NOMO-1 treated with dmso at 0.1 percent for 144 hours (cell line): ENCODE measurements around the gene PNPLA6.

ENCODE experiments used
- DNase-seq: peaks from one replicate; lab custom pipeline; 2025; ENCODE audit not compliant: unreplicated experiment; lab: John Stamatoyannopoulos, UW

The PNPLA6 gene

DNA sequence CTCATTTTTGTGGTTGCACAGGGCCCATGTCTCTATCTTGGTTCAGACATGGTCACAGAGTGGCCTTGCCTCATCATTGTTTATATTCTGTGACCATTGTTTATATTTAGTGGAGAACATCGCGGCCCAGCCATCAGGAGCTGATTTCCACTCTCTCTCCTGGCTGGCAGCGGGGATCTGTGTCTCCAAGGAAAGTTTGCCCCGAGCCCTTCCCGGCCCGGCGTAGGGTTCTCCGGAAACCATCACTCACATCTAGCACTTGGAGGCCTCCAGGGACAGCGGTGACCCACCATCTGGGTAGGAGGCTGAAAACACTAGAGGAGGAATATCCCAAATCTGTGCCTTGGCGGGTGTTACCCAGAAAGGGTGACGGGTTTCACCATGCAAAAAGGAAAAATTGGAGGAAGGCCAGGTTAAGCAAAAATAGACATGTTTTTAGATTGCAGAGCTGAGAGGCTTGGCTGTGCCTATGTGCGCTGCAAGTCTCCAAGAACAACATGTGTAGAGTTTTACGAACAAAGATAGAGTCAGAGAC, 20.3 kb upstream of the PNPLA6 start:
- DNase-seq, result no peak

DNA sequence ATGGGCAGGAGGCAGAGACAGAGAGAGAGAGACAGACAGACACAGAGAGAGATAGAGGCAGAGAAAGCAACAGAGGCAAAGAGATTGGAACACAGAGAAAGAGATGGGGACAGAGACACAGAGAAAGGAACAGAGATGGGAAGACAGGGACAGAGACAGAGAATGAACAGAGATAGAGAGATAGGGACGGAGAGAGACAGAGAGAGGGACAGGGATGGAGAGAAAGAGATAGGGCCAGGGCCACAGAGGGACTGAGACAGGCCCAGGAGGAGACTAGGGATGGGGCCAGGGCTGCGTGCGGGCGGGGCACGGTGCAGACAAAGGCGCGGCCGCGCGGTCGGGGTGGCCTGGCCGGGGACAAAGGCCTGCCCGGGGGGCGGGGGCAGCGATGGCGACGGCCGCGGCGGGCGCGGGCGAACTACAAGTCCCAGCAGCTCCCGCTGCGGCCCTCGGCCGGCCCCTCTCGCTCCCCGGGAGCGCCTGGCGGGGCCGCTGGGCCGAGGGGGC, 19.8 kb upstream of the PNPLA6 start, which contains the start of gene ZNF358:
Gene ZNF358 (plus strand): TSS at position 459 of the 507 bp plus-strand sequence. CDS start 3,140 bp downstream, outside the sequence.
- DNase-seq, result no peak

DNA sequence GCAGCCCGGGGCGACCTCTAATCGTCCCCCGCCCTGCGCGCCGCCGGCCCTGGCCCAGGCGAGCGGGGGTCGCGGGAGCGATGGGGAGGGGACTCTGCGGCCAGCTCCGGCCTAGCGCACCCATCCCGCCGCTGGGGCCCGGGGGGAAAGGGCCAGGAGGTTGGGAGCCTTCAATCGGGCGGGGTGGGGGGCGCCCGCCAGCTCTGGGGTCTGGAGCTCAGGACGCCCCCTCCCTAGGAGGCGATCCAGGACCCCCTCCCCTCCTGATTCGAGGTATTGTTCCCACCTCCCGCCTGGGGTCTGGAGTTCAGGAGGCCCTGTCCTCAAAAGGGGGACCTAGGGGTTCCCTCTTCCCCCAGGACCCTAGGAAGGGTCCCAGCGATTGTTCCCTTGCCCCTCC, 19.2 kb upstream of the PNPLA6 start:
- no peak for DNase-seq

DNA sequence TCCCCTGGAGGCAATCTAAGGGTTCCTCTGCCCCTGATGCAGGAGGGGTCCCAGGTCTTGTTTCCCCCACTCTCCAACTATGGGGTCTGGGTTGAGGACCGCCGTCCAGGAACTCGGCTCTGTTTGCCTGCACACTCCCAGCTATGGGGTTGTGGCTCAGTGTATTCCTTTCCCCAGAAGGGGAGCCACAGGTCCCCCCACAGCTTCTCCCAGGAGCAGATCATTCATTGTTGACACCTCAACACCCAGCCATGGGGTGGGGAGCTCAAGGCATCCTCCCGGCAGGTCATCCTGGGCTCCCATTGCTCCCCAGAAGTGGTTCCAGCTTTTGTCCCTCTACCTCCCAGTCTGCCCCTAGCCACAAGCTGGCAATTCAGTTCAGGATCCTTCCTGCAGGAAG, 18.6 kb upstream of the PNPLA6 start:
- DNase-seq, result no peak

DNA sequence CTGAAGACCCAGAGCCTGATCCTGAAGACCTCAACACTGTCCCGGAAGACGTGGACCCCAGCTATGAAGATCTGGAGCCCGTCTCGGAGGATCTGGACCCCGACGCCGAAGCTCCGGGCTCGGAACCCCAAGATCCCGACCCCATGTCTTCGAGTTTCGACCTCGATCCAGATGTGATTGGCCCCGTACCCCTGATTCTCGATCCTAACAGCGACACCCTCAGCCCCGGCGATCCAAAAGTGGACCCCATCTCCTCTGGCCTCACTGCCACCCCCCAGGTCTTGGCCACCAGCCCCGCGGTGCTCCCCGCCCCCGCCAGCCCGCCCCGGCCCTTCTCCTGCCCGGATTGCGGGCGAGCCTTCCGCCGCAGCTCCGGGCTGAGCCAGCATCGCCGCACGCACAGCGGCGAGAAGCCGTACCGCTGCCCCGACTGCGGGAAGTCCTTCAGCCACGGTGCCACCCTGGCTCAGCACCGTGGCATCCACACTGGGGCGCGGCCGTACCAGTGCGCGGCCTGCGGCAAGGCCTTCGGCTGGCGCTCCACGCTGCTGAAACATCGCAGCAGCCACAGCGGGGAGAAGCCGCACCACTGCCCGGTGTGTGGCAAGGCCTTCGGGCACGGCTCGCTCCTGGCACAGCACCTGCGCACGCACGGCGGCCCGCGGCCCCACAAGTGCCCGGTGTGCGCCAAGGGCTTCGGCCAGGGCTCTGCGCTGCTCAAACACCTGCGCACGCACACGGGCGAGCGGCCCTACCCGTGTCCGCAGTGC, 16.0 kb upstream of the PNPLA6 start:
- no peak for DNase-seq

DNA sequence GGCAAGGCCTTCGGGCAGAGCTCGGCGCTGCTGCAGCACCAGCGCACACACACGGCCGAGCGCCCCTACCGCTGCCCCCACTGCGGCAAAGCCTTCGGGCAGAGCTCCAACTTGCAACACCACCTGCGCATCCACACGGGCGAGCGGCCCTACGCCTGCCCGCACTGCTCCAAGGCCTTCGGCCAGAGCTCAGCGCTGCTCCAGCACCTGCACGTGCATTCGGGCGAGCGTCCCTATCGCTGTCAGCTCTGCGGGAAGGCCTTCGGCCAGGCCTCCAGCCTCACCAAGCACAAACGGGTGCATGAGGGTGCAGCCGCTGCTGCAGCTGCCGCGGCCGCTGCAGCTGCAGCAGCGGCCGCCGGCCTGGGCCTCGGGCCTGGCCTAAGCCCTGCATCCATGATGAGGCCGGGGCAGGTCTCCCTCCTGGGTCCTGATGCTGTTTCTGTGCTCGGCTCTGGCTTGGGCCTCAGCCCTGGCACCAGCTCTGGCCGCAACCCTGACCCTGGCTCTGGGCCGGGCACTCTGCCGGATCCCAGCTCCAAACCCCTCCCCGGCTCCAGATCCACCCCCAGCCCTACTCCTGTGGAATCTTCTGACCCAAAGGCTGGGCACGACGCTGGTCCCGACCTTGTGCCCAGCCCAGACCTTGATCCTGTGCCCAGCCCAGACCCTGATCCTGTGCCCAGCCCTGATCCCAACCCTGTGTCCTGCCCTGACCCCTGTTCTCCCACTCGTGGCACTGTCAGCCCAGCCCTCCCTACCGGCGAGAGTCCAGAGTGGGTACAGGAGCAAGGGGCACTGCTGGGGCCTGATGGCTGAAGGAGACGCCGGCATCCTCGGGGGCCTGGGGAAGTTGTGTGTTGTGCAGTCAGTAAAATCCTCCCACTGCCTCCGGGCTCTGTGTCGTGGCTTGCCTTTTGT, 15.1 kb upstream of the PNPLA6 start:
- no peak for DNase-seq

DNA sequence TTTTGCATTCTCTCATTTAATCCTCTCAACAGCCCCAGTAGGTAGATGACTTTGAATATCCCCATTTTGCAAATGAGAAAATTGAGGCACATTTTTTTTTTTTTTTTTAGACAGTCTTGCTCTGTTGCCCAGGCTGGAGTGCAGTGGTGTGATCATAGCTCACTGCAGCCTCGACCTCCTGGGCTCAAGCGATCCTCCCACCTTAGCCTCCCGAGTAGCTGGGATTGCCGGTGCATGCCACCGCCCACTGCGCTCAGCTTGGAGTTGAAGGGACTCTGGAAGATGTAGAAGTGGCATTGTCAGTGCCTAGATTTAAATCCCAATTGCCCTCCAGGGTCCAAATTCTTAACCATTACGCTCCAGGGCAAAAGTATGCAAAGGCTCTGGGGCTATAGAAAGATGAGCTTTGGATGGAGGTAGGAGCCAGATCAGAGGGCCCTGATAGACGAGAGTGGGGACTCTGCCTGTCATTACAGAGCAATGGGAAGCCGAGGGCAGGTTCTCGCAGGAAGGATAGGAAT, 13.9 kb upstream of the PNPLA6 start:
- DNase-seq, result no peak

DNA sequence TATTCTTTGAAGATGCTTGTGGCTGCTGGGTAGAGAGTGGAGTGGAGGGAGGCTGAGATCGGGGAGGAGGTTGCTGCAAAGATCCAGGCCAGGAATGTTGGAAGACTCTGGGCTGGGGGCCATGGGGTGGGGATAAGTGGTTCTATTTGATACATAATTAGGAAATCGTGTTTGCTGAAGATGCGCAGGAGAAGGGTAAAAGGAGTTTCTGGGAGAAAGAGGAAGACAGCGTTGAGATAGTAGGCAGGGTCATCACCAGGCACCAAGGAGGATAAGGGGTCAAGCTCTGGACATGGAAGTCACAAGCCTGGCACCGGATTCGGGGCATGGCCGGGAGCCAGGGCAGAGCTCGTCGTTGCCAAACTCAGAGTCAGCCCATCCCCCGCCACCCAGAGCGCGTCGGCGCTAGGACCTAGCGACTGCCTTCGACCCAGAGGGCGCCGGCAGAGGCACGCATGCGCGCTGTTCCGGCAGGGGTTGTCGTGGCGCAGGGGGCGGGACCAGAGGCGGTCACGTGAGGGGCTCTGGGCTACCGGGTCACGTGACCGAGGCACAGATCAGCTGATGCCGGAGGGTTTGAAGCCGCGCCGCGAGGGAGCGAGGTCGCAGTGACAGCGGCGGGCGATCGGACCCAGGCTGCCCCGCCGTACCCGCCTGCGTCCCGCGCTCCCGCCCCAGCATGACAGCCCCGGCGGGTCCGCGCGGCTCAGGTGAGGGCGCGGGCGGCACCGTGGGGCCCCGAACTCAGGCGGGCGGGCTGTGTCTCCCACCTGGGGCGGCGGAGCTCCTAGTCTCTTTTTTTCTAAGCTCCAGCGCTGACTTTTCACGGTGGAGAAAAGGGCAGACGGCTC, 13.2 kb upstream of the PNPLA6 start, which contains the start of gene MCOLN1:
Gene MCOLN1 (plus strand): TSS at position 553 of the 851 bp plus-strand sequence. CDS start 127 bp downstream, at position 680.
- DNase-seq, result peak; percentile 94

DNA sequence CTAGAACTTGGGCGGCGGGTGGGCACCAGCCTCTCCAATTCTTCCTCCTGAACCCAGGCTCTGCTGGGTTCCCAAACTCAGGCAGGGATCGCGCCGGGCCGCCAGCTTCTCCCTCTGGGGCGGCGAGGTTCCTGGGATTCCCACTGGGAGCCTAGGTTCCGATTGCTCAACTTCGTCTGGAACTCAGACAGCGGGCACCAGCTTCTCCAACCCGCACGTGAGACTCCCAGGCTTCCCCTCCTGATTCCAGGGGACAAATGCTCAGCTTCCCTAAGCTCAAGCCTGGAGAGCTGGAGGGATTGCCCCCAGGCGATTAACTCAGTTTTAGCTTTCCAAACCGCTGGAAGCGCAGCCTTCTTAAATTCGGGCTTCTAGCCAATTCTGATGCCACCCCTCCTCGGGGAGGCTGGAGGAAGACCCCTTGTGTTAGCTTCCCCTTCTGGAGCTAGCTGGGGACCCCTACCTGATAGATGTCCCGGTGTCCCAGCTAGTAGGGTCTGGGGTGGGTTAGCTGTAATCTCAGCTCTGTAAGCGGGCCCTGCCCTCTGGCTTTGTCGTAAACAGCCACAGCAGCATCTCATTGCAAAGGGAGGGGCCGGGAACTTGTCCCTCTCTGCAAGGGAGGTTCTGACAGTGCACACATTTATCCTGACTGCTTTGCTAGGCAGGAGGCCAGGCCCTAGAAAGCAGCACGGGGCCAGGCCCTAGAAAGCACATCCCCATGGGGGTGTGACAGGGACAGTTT, 12.4 kb upstream of the PNPLA6 start:
- no peak for DNase-seq

DNA sequence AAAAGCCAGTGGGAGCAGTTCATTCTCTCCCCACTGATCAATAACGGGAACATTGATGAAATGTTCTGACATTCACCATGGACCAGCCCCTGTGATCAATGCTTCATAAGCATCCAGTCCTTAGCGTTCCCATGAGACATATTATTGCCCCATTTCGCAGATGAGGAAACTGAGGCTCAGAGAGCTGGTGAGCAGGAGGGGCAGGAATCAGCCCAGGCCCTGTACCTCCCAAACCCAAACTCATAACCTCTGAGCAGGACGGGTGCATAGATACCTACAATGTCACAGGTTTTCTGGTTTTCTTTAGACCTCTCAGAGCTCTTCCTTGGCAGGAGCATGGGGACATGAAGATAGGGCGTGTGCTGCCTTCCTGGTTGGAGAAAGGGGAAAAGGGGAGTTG, 11.0 kb upstream of the PNPLA6 start:
- DNase-seq, result no peak

DNA sequence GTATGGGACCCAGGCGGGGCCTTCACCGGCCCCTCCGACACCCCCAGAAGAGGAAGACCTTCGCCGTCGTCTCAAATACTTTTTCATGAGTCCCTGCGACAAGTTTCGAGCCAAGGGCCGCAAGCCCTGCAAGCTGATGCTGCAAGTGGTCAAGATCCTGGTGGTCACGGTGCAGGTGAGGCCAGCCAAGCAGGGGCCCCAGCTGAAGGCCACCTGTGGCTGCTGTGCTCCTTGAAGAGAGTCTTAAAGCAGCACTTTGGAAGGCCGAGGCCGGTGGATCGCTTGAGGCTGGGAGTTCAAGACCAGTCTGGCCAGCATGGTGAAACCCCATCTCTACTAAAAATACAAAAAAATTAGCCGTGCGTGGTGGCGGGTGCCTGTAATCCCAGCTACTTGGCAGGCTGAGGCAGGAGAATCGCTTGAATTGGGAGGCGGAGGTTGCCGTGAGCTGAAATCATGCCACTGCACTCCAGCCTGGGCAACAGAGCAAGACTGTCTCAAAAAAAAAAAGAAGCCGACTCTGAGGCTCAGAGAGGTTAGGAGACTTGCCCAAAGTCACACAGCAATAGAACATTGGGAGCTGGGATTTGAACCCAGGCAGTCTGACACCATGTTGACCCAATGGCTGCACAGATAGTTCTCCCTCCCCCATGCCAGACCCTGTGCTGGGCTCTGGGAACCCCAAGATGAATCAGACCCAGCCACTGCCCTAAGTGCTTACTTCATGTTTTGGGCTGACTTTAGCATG, 10.4 kb upstream of the PNPLA6 start:
- DNase-seq, result no peak

DNA sequence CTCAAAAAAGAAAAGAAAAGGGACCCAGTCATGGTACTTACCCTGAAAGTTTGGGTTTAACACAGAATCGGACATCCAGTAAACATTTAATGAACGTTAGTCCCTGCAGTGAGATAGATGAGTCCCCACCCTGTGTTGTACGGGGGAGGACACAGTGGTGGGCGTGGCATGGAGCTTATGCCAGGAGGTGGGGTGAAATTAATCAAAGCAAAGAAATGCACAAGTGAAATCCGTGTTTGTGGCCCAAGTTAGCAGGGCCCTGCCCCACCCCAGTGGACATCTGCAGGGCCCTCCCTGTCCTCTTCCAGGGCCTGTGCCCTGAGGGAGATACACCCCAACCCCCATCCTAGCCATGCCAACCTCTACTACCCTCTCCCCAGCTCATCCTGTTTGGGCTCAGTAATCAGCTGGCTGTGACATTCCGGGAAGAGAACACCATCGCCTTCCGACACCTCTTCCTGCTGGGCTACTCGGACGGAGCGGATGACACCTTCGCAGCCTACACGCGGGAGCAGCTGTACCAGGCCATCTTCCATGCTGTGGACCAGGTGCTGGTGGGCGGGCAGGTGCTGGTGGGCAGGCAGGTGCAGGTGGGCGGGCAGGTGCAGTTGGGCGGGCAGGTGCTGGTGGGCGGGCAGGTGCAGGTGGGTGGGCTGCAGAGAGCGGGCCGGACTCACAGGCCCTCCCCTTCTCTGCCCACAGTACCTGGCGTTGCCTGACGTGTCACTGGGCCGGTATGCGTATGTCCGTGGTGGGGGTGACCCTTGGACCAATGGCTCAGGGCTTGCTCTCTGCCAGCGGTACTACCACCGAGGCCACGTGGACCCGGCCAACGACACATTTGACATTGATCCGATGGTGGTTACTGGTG, 9.2 kb upstream of the PNPLA6 start:
- no peak for DNase-seq

DNA sequence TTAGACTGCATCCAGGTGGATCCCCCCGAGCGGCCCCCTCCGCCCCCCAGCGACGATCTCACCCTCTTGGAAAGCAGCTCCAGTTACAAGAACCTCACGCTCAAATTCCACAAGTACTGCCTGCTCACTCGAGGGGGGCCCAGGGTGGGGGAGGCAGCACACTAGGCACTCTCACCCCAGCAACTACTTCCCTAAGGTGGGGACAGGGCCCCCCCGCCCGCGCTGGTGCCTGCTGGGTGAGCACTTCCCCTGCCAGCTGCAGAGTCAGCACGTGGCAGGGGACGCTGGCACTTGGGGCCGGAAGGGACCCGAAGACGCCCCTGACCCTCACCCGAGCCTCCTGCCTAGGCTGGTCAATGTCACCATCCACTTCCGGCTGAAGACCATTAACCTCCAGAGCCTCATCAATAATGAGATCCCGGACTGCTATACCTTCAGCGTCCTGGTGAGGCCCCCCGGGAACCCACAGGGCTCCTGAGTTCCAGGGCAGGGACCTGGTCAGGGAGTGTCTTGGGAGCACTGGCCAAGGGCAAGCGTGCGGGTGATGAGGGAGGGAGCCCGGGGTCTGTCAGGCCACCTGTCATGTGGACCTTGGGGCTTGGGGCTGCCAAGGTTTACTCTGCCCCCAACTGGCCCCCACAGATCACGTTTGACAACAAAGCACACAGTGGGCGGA, 7.9 kb upstream of the PNPLA6 start:
- no peak for DNase-seq

DNA sequence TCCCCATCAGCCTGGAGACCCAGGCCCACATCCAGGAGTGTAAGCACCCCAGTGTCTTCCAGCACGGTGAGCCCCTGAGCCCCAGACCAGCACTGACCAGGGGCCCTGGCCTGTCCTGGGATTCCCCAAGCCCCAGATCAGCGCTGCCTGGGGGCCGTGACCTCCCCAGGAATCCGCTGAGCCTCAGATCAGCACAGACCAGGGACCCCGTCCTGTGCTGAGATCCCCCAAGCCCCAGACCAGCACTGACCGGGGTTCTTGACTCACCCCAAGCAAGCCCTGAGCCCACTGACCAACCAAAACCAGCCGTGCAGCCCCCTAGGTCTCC, 7.4 kb upstream of the PNPLA6 start:
- no peak for DNase-seq

DNA sequence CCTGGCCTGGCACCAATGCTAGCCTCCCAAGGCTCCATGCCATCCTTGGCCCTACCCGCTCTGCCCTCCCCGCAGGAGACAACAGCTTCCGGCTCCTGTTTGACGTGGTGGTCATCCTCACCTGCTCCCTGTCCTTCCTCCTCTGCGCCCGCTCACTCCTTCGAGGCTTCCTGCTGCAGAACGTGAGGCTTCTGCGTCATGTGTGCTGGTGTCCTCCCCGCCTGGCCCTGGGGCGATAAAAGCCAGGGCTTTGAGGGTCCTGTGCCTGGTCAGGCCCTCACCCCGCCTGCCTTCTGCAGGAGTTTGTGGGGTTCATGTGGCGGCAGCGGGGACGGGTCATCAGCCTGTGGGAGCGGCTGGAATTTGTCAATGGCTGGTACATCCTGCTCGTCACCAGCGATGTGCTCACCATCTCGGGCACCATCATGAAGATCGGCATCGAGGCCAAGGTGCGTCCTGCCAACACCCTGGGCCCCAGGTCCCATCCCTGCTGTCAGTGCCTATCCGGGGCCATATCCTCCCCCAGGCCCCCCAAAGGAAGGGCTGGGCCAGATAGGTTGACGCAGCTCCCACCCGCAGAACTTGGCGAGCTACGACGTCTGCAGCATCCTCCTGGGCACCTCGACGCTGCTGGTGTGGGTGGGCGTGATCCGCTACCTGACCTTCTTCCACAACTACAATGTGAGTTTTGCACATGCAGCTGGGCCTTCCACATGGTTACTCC, 6.8 kb upstream of the PNPLA6 start:
- no peak for DNase-seq

DNA sequence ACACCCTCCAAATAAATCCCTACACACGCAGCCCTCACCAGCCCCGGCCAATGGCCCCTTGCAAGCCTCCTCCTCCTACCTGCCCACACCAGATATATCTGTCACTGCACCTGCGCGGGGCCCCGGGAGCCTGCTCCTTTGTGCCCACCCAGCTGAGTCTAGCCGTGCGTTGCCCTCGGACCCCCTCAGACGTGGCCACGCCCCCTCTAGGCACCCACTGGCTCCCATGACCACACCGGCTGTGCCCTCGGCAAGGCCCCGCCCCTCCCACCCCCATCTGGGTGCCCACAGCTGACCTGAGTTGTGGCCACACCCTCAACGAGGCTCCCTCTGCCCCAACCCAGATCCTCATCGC, 6.3 kb upstream of the PNPLA6 start:
- no peak for DNase-seq
